ENCODE data around the gene MACC1.

MACC1 gene

GRCh38 chr7:20217193-20217948 lies at the start of gene MACC1:
TSS of gene MACC1 (minus strand) at chr7:20217384. CDS start at chr7:20161862, 55,522 bp downstream.
- no peak for DNase-seq (ENCODE audit: low read depth)

GRCh38 chr7:20264623-20265022 lies 47.4 kb upstream of the MACC1 start:
- no peak for DNase-seq (ENCODE audit: low read depth)

- DNase-seq (ENCODE audit: low read depth) = peak; percentile 32
Observed at GRCh38 chr7:20260223-20260622, 43.0 kb upstream of the MACC1 start.

GRCh38 chr7:20257212-20257611 lies 40.0 kb upstream of the MACC1 start:
- DNase-seq (ENCODE audit: low read depth) = no peak

GRCh38 chr7:20249920-20250319 lies 32.7 kb upstream of the MACC1 start:
- no peak for DNase-seq (ENCODE audit: low read depth)

- no peak for DNase-seq (ENCODE audit: low read depth)
Observed at GRCh38 chr7:20249376-20249775, 32.2 kb upstream of the MACC1 start.

GRCh38 chr7:20246236-20246635 lies 29.1 kb upstream of the MACC1 start:
- no peak for DNase-seq (ENCODE audit: low read depth)

- DNase-seq (ENCODE audit: low read depth) = no peak
Observed at GRCh38 chr7:20244334-20245120, 27.3 kb upstream of the MACC1 start.

GRCh38 chr7:20241911-20242261 lies 24.7 kb upstream of the MACC1 start:
- no peak for DNase-seq (ENCODE audit: low read depth)

GRCh38 chr7:20241194-20241910 lies 24.2 kb upstream of the MACC1 start:
- DNase-seq (ENCODE audit: low read depth) = peak; percentile 83

- no peak for DNase-seq (ENCODE audit: low read depth)
Observed at GRCh38 chr7:20240080-20240926, 23.1 kb upstream of the MACC1 start.

- no peak for DNase-seq (ENCODE audit: low read depth)
Observed at GRCh38 chr7:20238754-20239324, 21.7 kb upstream of the MACC1 start.

- DNase-seq (ENCODE audit: low read depth) = no peak
Observed at GRCh38 chr7:20238194-20238753, 21.1 kb upstream of the MACC1 start.

GRCh38 chr7:20237464-20238193 lies 20.4 kb upstream of the MACC1 start:
- DNase-seq (ENCODE audit: low read depth) = no peak

- no peak for DNase-seq (ENCODE audit: low read depth)
Observed at GRCh38 chr7:20236790-20237189, 19.6 kb upstream of the MACC1 start.

GRCh38 chr7:20236043-20236442 lies 18.9 kb upstream of the MACC1 start:
- DNase-seq (ENCODE audit: low read depth) = no peak

- no peak for DNase-seq (ENCODE audit: low read depth)
Observed at GRCh38 chr7:20235288-20235687, 18.1 kb upstream of the MACC1 start.

- no peak for DNase-seq (ENCODE audit: low read depth)
Observed at GRCh38 chr7:20233362-20233761, 16.2 kb upstream of the MACC1 start.

GRCh38 chr7:20232848-20233247 lies 15.7 kb upstream of the MACC1 start:
- no peak for DNase-seq (ENCODE audit: low read depth)
